ENCODE results near the gene HYDIN. TPM values are rescaled to one million over a fixed set of nuclear protein-coding genes. Genes with fewer than 3 reads are reported as not detected.

Gene HYDIN
- total RNA-seq, 1 donor from 2014 or later, result 0.51 TPM

- intact Hi-C loops (cut with DNase I), result no loop called here
- DNase-seq (ENCODE audit: missing footprints), result no peak
- ATAC-seq, result no peak
These were observed 424.7 kb downstream of the HYDIN start for GRCh38 chr16:70805787-70806186.

- ATAC-seq (no peak), DNase-seq (ENCODE audit: missing footprints) (no peak)
- intact Hi-C loops (cut with DNase I), result no loop called here
These were observed 425.1 kb downstream of the HYDIN start for GRCh38 chr16:70805380-70805779.

DNA sequence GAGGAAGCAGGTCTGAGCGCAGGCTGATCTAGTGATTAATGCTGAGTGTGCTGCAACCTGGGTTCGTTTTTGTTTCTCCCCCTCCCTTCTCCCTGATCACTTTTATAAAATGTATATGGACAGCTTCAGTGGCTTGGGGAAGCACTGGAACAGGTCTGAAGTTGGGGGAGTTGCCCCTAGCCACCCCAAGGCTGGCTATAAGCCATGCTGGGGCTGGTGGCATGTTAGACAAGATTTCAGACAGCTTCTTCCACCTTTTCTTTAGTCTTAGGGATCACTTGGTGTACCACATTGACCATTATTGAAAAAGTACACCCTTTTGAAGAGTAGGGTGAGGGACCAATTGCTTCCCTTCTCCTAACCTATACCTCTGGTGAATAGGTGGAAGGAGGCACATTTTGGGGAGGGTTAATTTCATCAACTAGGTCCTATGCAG is 425.8 kb downstream of the HYDIN start:
- DNase-seq (ENCODE audit: missing footprints), result no peak
- intact Hi-C loops (cut with DNase I), result no loop called here
- ATAC-seq, result no peak

GRCh38 chr16:70804153-70804733 is 426.3 kb downstream of the HYDIN start:
- DNase-seq (ENCODE audit: missing footprints), result no peak
- no peak for ATAC-seq
- intact Hi-C loops (cut with DNase I), result no loop called here

DNA sequence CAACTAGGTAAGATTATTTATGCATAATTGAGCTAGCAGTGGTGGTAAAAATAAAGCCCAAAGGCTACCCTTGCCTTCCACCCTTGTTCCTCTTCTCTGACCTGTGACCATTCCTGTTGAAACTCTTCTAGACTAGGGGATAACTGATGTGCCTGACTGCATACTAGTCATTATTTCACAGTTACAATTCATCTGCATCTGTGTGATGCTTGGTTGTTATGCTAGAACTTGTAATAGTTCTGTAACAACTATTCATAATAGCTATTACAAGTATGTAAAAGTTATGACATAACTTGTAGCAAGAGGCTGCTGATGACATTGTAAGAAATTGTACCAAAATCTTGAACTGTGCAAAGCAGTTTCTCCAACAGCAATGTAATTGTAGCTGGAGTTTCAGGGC is 427.2 kb downstream of the HYDIN start:
- ATAC-seq (no peak), DNase-seq (ENCODE audit: missing footprints) (no peak)
- intact Hi-C loops (cut with DNase I), result no loop called here

GRCh38 chr16:70801611-70802010 is 428.9 kb downstream of the HYDIN start:
- no peak for ATAC-seq
- intact Hi-C loops (cut with DNase I), result no loop called here

DNA sequence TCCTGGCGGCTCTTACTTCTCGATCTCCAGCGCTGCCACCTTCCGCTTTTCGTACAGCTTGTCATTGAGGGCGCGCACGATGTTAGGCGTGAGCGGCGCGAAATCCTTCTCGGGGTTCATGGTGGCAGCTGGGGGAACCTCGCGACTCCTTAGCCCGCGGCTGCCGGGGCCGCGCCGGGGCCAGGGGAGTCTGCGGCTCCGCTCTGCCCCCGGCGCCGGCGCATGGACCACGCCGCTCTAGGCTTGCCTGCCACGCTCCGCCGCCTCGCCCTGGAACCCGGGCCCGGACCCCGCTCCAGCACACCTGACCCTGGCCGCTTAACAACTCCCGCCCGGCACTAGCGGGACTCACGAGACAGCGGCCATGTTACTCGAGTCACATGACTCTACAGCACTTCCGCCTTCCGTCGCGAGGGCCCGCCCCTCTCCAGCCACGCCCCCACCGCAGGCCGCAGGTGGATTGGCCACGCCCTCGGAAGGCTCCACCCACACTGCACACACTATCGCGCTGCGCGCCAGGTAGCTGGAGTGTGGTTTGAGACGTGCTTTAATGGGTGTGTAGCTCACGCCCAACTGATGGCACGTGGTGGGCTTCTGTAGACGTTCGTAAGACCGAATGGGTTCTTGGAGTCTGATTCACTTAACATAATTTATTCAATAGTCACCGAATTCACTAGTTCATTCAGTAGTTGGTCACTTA is 429.6 kb downstream of the HYDIN start, which contains the start of gene VAC14:
TSS of gene VAC14 (minus strand) at position 378 of the 700 bp plus-strand sequence. CDS start at position 120, 258 bp downstream.
- DNase-seq (ENCODE audit: missing footprints) (peak; percentile 97), ATAC-seq (peak; percentile 96)
- intact Hi-C loops (cut with DNase I), result no loop called here

More at GRCh38 chr16:70801611-70802010, 428.9 kb downstream of the HYDIN start:
- no peak for DNase-seq (ENCODE audit: missing footprints)

GRCh38 chr16:70800311-70800710 is 430.2 kb downstream of the HYDIN start:
- intact Hi-C loops (cut with DNase I), result no loop called here
- DNase-seq (ENCODE audit: missing footprints) (no peak), ATAC-seq (no peak)

- intact Hi-C loops (cut with DNase I), result no loop called here
- DNase-seq (ENCODE audit: missing footprints) (no peak), ATAC-seq (no peak)
These were observed 434.2 kb downstream of the HYDIN start for GRCh38 chr16:70796301-70796700.

DNA sequence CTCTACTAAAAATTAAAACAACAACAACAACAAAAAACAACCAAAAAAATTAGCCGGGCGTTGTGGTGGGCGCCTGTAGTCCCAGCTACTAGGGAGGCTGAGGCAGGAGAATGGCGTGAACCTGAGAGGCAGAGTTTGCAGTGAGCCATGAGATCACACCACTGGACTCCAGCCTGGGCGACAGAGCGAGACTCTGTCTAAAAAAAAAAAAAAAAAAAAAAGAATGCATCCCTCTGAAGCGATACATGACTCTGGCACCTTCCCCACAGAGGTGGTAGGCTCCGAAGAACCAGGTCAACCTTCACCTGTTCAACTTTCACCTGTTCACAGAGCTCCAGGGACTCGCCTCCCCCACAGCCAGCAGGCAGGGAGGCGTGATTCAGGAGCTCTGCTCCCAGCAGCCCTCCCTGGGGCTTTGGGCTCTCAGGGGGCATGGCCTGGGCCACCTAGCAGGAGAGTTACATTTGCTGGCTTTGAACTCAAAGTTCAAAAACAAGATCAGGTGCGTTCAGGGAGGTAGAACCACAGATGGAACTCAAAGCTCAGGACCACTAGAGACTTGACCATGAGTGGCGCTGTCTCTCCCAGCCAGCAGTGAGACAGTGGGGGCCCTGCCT is 435.1 kb downstream of the HYDIN start:
- intact Hi-C loops (cut with DNase I), result no loop called here
- DNase-seq (ENCODE audit: missing footprints), result no peak
- ATAC-seq, result no peak

GRCh38 chr16:70793851-70794502 is 436.5 kb downstream of the HYDIN start:
- intact Hi-C loops (cut with DNase I), result no loop called here
- DNase-seq (ENCODE audit: missing footprints) (no peak), ATAC-seq (no peak)

DNA sequence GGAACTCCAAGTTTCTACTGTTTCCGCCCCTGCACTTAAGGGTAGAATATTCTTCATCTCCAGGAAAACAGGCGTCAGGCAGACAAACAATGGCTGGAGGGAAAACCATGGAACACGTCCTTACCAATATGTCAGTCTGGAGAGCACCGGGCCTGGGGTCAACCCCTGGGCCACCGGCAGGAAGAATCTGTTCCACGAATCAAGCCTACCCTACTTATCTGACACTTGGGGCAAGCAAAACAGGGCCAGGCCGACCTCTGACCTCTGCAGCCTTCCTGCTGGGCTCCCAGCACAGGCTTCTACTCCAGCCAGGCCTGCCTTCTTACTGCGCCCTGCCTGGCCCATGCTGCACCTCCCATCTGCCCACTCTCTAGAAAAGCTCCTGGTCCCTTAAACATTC is 439.7 kb downstream of the HYDIN start:
- DNase-seq (ENCODE audit: missing footprints) (no peak), ATAC-seq (no peak)
- intact Hi-C loops (cut with DNase I), result no loop called here

DNA sequence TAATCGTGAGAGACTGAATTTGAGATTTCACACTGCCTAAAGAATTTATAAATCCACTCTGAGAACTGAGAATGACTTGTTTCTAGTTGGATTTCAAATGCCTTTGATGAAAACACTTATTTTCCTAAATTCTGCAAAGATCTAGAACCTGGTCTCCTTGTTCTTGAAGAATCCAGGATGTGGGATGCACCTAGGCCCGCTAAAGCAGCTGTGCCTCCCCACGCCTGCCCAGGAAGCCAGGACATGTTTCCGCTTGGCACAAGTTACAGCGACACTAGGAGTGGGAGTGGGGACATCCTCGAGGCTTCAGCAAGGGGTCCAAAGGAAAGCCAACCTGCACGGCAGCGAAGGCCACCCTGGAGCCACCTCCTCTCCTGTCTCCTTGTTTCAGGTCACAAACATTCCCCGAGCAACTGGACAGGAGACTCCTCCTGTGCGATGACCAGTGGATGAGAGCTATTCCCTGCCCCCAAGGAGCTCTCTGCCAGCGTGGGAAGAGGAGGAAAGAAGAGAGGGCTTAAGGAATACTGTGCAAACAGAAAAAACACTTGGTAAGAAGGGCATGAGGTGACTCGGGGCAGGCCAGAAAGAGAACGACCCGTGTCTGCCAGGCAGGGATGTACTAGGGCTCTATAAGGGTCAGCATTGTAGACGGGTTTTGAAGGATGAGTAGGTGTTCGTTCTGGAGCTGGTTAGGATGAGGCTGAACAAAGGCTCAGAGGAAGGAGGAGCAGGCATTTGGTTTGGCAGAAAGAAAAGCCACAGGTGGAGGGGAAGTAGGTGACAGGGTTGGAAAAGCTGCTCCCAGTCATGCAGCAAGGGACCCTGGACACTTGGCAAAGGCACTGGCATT is 440.7 kb downstream of the HYDIN start:
- ATAC-seq (no peak), DNase-seq (ENCODE audit: missing footprints) (no peak)
- intact Hi-C loops (cut with DNase I), result no loop called here

GRCh38 chr16:70788668-70789594 is 441.6 kb downstream of the HYDIN start:
- ATAC-seq (peak; percentile 43), DNase-seq (ENCODE audit: missing footprints) (no peak)
- intact Hi-C loops (cut with DNase I), result no loop called here

- no peak for DNase-seq (ENCODE audit: missing footprints)
- intact Hi-C loops (cut with DNase I), result no loop called here
- ATAC-seq, result no peak
These were observed 444.3 kb downstream of the HYDIN start for GRCh38 chr16:70786020-70786755.

GRCh38 chr16:70784692-70785555 is 445.6 kb downstream of the HYDIN start:
- ATAC-seq (no peak), DNase-seq (ENCODE audit: missing footprints) (no peak)
- intact Hi-C loops (cut with DNase I), result no loop called here
